ENCODE results near the gene COQ8A. TPM values are rescaled to one million over a fixed set of nuclear protein-coding genes. Genes with fewer than 3 reads are reported as not detected.

Gene COQ8A
- total and polyA plus RNA-seq, 7 experiments from 2014 or later: 34.1 to 83.4 (median 66.3) TPM

DNA sequence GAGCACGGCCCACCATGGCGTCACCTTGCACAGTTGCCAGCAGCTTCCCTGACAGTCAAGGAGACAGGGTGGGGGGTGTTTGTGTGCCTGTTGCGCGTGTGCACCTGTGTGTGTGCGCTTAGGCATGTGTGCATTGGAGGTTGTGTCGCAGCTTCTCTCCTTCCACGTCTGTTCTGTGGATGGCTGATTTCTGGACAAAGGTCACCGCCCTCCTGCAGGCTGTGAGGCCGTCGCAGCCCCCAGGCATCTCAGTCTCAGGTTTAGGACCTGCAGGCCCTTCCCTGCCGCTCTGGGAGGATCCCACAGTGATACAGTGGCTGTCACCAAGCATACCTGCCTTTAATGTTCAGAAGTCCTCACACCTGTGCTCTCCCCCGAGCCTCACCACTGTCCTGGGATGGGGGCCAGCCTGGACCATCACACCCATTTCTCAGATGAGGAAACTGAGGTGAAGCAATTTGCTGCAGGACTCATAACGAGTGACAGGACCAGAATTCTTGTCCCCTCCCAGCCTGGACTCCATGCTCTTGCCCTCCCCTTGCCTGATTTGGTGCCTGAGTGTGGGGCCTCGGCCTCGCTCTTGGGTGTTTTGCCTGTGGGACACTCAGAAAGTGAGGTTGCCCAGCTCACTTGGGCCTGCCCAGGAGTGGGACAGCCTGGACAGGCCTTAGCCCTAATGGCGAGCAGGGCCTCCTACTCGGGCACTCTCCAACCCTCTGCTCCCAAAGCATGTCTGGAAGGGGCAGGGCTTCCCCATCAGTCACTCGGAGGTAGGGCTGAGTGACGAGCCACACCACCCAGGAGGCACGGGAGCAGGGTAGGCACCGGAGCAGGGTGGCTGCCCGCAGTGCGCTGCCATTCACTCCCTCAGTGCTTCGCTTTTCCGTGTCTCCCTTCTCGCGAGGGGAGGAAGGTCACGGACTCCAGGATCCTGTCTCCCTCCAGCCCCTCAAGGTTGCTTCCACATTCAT is 22.6 kb downstream of the COQ8A start:
- ChIA-PET POLR2A (interaction anchor here (0.5 kb wide), 1 partner anchor 503 kb away, joined by 3 read pairs; no protein-coding TSS in a partner anchor), CTCF (no interaction called here)
- H3K36me3 ChIP-seq (ENCODE audit: control insufficient read depth in 2 of 3, insufficient read depth in 3 of 3, low read length in 3 of 3): peaks cover 0 to 63% (median 0%) of the 10 kb centered on the region in 3 experiments
- H3K27ac ChIP-seq (ENCODE audit: low read depth, low read length): no peak overlapping the region
- Mint-ChIP-seq H3K27me3 (no peaks in the 10 kb centered on the region), H3K9me3 (peaks cover 0 to 11% (median 0%) of the 10 kb centered on the region in 11 donors), H3K27ac (no peak overlapping the region), H3K36me3 (peaks cover 0 to 43% (median 35%) of the 10 kb centered on the region in 5 donors), H3K4me1 (peaks cover 3 to 27% (median 23%) of the 10 kb centered on the region in 7 donors), H3K4me3 (no peak overlapping the region)
- H3K9me3 ChIP-seq (ENCODE audit: control insufficient read depth in 2 of 3, low read length in 3 of 3): no peaks in the 10 kb centered on the region
- intact Hi-C loops (cut with micrococcal nuclease): no loop called here
- H3K27me3 ChIP-seq (ENCODE audit: control insufficient read depth in 2 of 2, insufficient read depth in 2 of 2, low read length in 2 of 2): no peaks in the 10 kb centered on the region
- ATAC-seq (no peak), DNase-seq (no peak)
- no peak overlapping the region for H3K4me3 ChIP-seq (ENCODE audit: low read length)
- peaks cover 0 to 8% of the 10 kb centered on the region in 2 donors for H3K4me1 ChIP-seq (ENCODE audit: control insufficient read depth in 2 of 2, insufficient read depth in 2 of 2, low read length in 2 of 2)

DNA sequence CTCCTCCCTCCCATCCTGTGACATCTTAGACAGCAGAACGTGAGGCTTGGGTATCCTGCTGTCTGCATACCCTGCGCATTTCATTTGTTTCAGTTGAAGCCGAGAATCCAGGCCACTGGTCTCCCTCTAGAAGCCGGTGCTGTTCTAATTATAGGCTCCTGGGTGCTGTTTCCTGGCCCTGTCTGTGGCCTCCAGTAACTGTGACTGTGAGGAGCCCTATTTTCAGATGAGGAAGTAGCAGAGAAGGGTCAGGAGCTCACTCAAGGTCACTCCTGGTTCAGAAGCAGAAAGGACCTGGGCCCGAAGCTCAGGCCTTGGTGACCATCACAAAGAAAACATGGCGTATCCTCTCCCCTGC is 24.0 kb downstream of the COQ8A start:
- Histone ChIP-seq H3K27me3 (ENCODE audit: control insufficient read depth in 2 of 2, insufficient read depth in 2 of 2, low read length in 2 of 2) (no peaks in the 10 kb centered on the region), H3K9me3 (ENCODE audit: control insufficient read depth in 2 of 3, low read length in 3 of 3) (no peaks in the 10 kb centered on the region), H3K4me3 (ENCODE audit: low read length) (no peak overlapping the region), H3K4me1 (ENCODE audit: control insufficient read depth in 2 of 2, insufficient read depth in 2 of 2, low read length in 2 of 2) (peaks cover 0 to 2% of the 10 kb centered on the region in 2 donors), H3K27ac (ENCODE audit: low read depth, low read length) (no peak overlapping the region), H3K36me3 (ENCODE audit: control insufficient read depth in 2 of 3, insufficient read depth in 3 of 3, low read length in 3 of 3) (peaks cover 0 to 74% (median 0%) of the 10 kb centered on the region in 3 experiments)
- Mint-ChIP-seq H3K27ac (peak overlapping the region in 1 of 9 donors; percentile 8), H3K4me1 (peaks cover 1 to 16% (median 10%) of the 10 kb centered on the region in 7 donors), H3K36me3 (peaks cover 0 to 42% (median 34%) of the 10 kb centered on the region in 5 donors), H3K27me3 (no peaks in the 10 kb centered on the region), H3K4me3 (no peak overlapping the region), H3K9me3 (peaks cover 0 to 8% (median 0%) of the 10 kb centered on the region in 11 donors)
- intact Hi-C loops (cut with micrococcal nuclease): no loop called here
- ChIA-PET CTCF (no interaction called here), POLR2A (interaction anchor here (1.5 kb wide), 1 partner anchor 25 kb away, joined by 5 read pairs; the partner anchor contains the start of gene COQ8A)
- ATAC-seq (peak; percentile 42), DNase-seq (no peak)

DNA sequence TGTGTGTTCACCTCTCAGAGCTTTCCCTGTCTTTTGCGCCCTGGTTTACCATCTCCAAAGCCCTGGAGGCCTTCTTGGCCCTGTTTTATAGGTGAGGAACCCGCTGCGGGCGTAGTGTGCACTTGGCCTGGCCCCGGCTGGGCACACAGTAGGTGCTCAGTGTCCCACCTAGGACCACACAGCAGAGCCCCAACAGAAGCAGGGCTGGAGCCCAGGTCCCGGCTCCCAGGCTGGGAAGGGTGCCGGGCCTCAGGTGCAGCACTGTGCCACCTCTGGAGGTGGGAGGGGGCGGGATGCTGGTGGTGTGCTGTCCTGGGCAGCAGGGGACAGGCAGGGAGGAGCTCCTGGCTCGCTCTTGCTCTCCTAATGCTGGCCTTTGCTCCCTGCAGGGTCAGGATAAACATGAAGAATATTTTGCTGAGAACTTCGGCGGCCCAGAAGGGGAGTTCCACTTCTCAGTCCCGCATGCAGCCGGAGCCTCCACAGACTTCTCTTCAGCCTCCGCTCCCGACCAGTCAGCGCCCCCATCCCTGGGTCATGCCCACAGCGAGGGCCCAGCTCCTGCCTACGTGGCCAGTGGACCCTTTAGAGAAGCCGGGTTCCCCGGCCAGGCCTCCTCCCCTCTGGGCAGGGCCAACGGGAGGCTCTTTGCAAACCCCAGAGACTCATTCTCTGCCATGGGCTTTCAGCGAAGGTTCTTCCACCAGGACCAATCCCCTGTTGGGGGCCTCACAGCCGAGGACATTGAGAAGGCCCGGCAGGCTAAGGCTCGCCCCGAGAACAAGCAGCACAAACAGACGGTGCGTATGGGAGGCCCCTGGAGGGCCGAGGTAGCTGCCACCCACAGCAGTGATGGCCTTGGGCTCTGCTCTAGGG is 24.8 kb downstream of the COQ8A start:
- H3K4me1 Mint-ChIP-seq: peaks cover 0 to 12% (median 3%) of the 10 kb centered on the region in 7 donors
- intact Hi-C loops (cut with micrococcal nuclease): no loop called here
- ATAC-seq (no peak), DNase-seq (no peak)
- Histone ChIP-seq H3K36me3 (ENCODE audit: control insufficient read depth in 2 of 3, insufficient read depth in 3 of 3, low read length in 3 of 3) (peaks cover 0 to 81% (median 0%) of the 10 kb centered on the region in 3 experiments), H3K27me3 (ENCODE audit: control insufficient read depth in 2 of 2, insufficient read depth in 2 of 2, low read length in 2 of 2) (no peaks in the 10 kb centered on the region), H3K4me1 (ENCODE audit: control insufficient read depth in 2 of 2, insufficient read depth in 2 of 2, low read length in 2 of 2) (no peaks in the 10 kb centered on the region), H3K27ac (ENCODE audit: low read depth, low read length) (no peak overlapping the region), H3K4me3 (ENCODE audit: low read length) (no peak overlapping the region), H3K9me3 (ENCODE audit: control insufficient read depth in 2 of 3, low read length in 3 of 3) (no peaks in the 10 kb centered on the region)
- no peaks in the 10 kb centered on the region for H3K27me3 Mint-ChIP-seq
- H3K36me3 Mint-ChIP-seq: peaks cover 6 to 46% (median 34%) of the 10 kb centered on the region in 5 donors
- H3K9me3 Mint-ChIP-seq: peaks cover 0 to 8% (median 1%) of the 10 kb centered on the region in 11 donors
- peak overlapping the region in 1 of 9 donors; percentile 26 for H3K27ac Mint-ChIP-seq
- ChIA-PET POLR2A (interaction anchor here (1.5 kb wide), 1 partner anchor 25 kb away, joined by 5 read pairs; the partner anchor contains the start of gene COQ8A), CTCF (no interaction called here)
- H3K4me3 Mint-ChIP-seq: no peak overlapping the region

DNA sequence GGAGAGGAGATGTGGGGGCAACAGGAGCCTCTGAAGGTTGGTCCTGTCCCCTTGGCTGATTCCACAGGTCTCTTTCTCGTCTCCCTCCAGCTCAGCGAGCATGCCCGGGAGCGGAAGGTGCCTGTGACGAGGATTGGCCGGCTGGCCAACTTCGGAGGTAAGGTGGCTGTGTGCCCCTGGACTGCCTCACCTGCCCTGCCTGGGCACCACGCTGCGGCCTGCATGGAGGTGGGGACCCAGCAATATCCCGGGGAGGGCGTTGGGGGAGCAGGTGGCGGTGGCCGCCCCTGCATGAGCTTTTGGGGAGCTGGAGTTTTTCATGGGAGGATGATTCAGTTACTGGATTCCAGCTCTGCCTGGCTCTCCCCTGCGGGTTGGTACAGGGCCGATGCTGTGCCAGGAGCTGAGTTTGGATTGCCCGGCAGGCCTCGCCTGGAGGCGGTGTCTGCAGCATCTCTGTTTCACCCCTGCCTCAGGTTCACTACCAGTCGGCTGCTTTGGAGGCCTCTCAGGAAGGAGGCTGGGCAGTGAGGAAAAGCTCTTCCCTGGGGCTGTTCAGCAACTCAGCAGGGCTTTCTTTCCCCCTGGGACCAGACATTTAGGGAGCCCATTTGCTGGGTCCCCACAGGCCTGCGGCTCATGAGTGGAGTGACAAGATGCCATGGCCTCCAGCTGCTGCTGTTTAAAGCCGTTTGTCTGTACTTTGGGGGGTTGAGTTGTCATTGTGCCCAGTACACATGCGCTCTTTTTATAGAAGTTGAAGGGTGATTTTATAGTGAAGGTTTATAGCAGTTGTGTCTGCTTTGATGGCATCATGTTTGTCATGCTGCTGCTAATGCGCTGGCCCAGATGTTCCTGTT is 25.7 kb downstream of the COQ8A start:
- H3K4me1 ChIP-seq (ENCODE audit: control insufficient read depth in 2 of 2, insufficient read depth in 2 of 2, low read length in 2 of 2): no peaks in the 10 kb centered on the region
- intact Hi-C loops (cut with micrococcal nuclease): no loop called here
- Mint-ChIP-seq H3K27me3 (no peaks in the 10 kb centered on the region), H3K4me3 (no peak overlapping the region), H3K36me3 (peaks cover 8 to 51% (median 42%) of the 10 kb centered on the region in 5 donors), H3K27ac (peak overlapping the region in 1 of 9 donors; percentile 26), H3K9me3 (peaks cover 0 to 10% (median 1%) of the 10 kb centered on the region in 11 donors), H3K4me1 (peaks cover 0 to 11% (median 3%) of the 10 kb centered on the region in 7 donors)
- no peak overlapping the region for H3K27ac ChIP-seq (ENCODE audit: low read depth, low read length)
- no peaks in the 10 kb centered on the region for H3K27me3 ChIP-seq (ENCODE audit: control insufficient read depth in 2 of 2, insufficient read depth in 2 of 2, low read length in 2 of 2)
- ATAC-seq: no peak
- no peak for DNase-seq
- no peak overlapping the region for H3K4me3 ChIP-seq (ENCODE audit: low read length)
- POLR2A ChIA-PET: interaction anchor here (1.5 kb wide), 1 partner anchor 26 kb away, joined by 5 read pairs; the partner anchor contains the start of gene COQ8A
- CTCF ChIA-PET: no interaction called here
- H3K9me3 ChIP-seq (ENCODE audit: control insufficient read depth in 2 of 3, low read length in 3 of 3): no peaks in the 10 kb centered on the region
- H3K36me3 ChIP-seq (ENCODE audit: control insufficient read depth in 2 of 3, insufficient read depth in 3 of 3, low read length in 3 of 3): peaks cover 0 to 87% (median 0%) of the 10 kb centered on the region in 3 experiments

DNA sequence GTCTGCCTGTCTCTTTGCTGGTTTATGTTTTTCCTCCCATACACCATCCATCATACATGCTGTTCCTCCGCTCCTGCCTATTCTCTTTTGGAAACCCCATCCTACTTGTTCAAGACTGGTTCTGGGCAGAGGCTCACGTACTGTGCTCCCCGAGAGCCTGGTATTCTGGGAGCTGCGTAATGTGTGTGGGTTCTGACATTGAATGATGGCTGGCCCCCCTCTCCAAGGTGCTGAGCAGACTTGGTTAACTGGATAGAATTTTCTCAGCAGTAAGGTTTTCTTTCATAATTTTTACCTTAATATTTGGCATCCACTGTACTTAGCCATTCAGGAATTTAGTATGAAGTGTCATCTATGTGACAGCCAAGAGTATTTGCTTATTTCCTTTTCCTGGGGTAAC is 26.6 kb downstream of the COQ8A start:
- ChIA-PET POLR2A (interaction anchor here (0.6 kb wide), 1 partner anchor 29 kb away, joined by 3 read pairs; no protein-coding TSS in a partner anchor), CTCF (no interaction called here)
- H3K9me3 ChIP-seq (ENCODE audit: control insufficient read depth in 2 of 3, low read length in 3 of 3): peaks cover 0 to 1% (median 0%) of the 10 kb centered on the region in 3 experiments
- H3K36me3 ChIP-seq (ENCODE audit: control insufficient read depth in 2 of 3, insufficient read depth in 3 of 3, low read length in 3 of 3): peaks cover 0 to 78% (median under 1%) of the 10 kb centered on the region in 3 experiments
- H3K27me3 ChIP-seq (ENCODE audit: control insufficient read depth in 2 of 2, insufficient read depth in 2 of 2, low read length in 2 of 2): no peaks in the 10 kb centered on the region
- Mint-ChIP-seq H3K36me3 (peaks cover 9 to 55% (median 45%) of the 10 kb centered on the region in 5 donors), H3K27ac (no peak overlapping the region), H3K4me3 (no peak overlapping the region), H3K4me1 (peaks cover 0 to 11% (median 3%) of the 10 kb centered on the region in 7 donors), H3K27me3 (no peaks in the 10 kb centered on the region), H3K9me3 (peaks cover 2 to 13% (median 3%) of the 10 kb centered on the region in 11 donors)
- intact Hi-C loops (cut with micrococcal nuclease): no loop called here
- no peak overlapping the region for H3K27ac ChIP-seq (ENCODE audit: low read depth, low read length)
- ATAC-seq (no peak), DNase-seq (no peak)
- no peaks in the 10 kb centered on the region for H3K4me1 ChIP-seq (ENCODE audit: control insufficient read depth in 2 of 2, insufficient read depth in 2 of 2, low read length in 2 of 2)
- H3K4me3 ChIP-seq (ENCODE audit: low read length): no peak overlapping the region
